H9 (cell line): ENCODE measurements around the gene GALNT5. TPM values are rescaled to one million over a fixed set of nuclear protein-coding genes. Genes with fewer than 3 reads are reported as not detected.

Experiments used
- DNase-seq: peaks from one replicate; pipeline ENCODE4 v3.0.0-alpha.2; 2017
- H2AFZ ChIP-seq: one replicate; pipeline ENCODE4 v1.6.1; 2013; ENCODE audit warnings: mild to moderate bottlenecking, low read length, control low read depth, moderate library complexity
- H2AK5ac ChIP-seq: 2 replicates; pipeline ENCODE4 v1.6.1; 2013; ENCODE audit warnings: low read length, control low read depth, mixed read lengths; ENCODE audit not compliant: insufficient read length
- H2BK120ac ChIP-seq: one replicate; pipeline ENCODE4 v1.6.1; 2013; ENCODE audit warnings: low read depth, mild to moderate bottlenecking, low read length, control low read depth, inconsistent platforms; ENCODE audit not compliant: poor library complexity, severe bottlenecking
- H2BK12ac ChIP-seq: 2 replicates; pipeline ENCODE4 v1.6.1; 2013; ENCODE audit warnings: low read length, control low read depth, mixed read lengths, low read depth; ENCODE audit not compliant: insufficient read length
- H2BK15ac ChIP-seq: 2 replicates; pipeline ENCODE4 v1.6.1; 2013; ENCODE audit warnings: low read depth, low read length, control low read depth
- H2BK20ac ChIP-seq: one replicate; pipeline ENCODE4 v1.6.1; 2013; ENCODE audit warnings: low read depth, mild to moderate bottlenecking, low read length, control low read depth, inconsistent platforms; ENCODE audit not compliant: poor library complexity, severe bottlenecking
- H2BK5ac ChIP-seq: 2 replicates; pipeline ENCODE4 v1.6.1; 2013; ENCODE audit warnings: low read length, control low read depth, mixed read lengths; ENCODE audit not compliant: insufficient read length
- H3K14ac ChIP-seq: 2 replicates; pipeline ENCODE4 v1.6.1; 2013; ENCODE audit warnings: low read length, control low read depth; ENCODE audit not compliant: insufficient read depth
- H3K18ac ChIP-seq: 2 replicates; pipeline ENCODE4 v1.6.1; 2013; ENCODE audit warnings: low read depth, mild to moderate bottlenecking, mixed read lengths, low read length, control low read depth; ENCODE audit not compliant: insufficient read length
- H3K23ac ChIP-seq: 2 replicates; pipeline ENCODE4 v1.6.1; 2013; ENCODE audit warnings: low read length, control low read depth, mixed read lengths, low read depth; ENCODE audit not compliant: insufficient read length
- H3K23me2 ChIP-seq: 2 replicates; pipeline ENCODE4 v1.6.1; 2013; ENCODE audit warnings: low read depth, mild to moderate bottlenecking, mixed read lengths, low read length, control low read depth; ENCODE audit not compliant: insufficient read length, poor library complexity, severe bottlenecking
- H3K27ac ChIP-seq: 2 replicates; pipeline ENCODE4 v1.5.1; 2013; ENCODE audit warnings: low read length, control low read depth, mixed read lengths, low read depth; ENCODE audit not compliant: insufficient read length
- H3K27me3 ChIP-seq: 2 replicates; pipeline ENCODE4 v1.6.1; 2013; ENCODE audit warnings: low read length, control low read depth, inconsistent platforms; ENCODE audit not compliant: insufficient read depth
- H3K4ac ChIP-seq: 2 replicates; pipeline ENCODE4 v1.6.1; 2013; ENCODE audit warnings: low read depth, mild to moderate bottlenecking, control low read depth, inconsistent platforms, low read length, moderate library complexity
- H3K4me1 ChIP-seq: 2 replicates; pipeline ENCODE4 v1.6.1; 2013; ENCODE audit warnings: low read length, control low read depth, inconsistent platforms; ENCODE audit not compliant: insufficient read depth
- H3K4me2 ChIP-seq: 2 replicates; pipeline ENCODE4 v1.6.1; 2013; ENCODE audit warnings: low read length, control low read depth, mixed read lengths; ENCODE audit not compliant: insufficient read length, insufficient read depth
- H3K56ac ChIP-seq: 2 replicates; pipeline ENCODE4 v1.6.1; 2013; ENCODE audit warnings: low read depth, mild to moderate bottlenecking, mixed read lengths, low read length, control low read depth; ENCODE audit not compliant: insufficient read length
- H3K79me1 ChIP-seq: 2 replicates; pipeline ENCODE4 v1.6.1; 2013; ENCODE audit warnings: low read depth, mild to moderate bottlenecking, moderate library complexity, low read length, control low read depth, inconsistent platforms; ENCODE audit not compliant: insufficient read depth, poor library complexity, severe bottlenecking
- H3K79me2 ChIP-seq: 2 replicates; pipeline ENCODE4 v1.6.1; 2013; ENCODE audit warnings: low read length, control low read depth, inconsistent platforms; ENCODE audit not compliant: insufficient read depth
- H3K9ac ChIP-seq: 2 replicates; pipeline ENCODE4 v1.6.1; 2013; ENCODE audit warnings: low read length, control low read depth, mixed read lengths; ENCODE audit not compliant: insufficient read length; ENCODE audit errors: extremely low read depth
- H3K9me3 ChIP-seq: one replicate; pipeline ENCODE4 v1.6.1; 2013; ENCODE audit warnings: low read depth, low read length, inconsistent platforms; ENCODE audit not compliant: control insufficient read depth
- H3T11ph ChIP-seq: one replicate; pipeline ENCODE4 v1.6.1; 2013; ENCODE audit warnings: mild to moderate bottlenecking, low read length, control low read depth, inconsistent platforms
- H4K20me1 ChIP-seq: one replicate; pipeline ENCODE4 v1.6.1; 2013; ENCODE audit not compliant: control insufficient read depth, insufficient read length, insufficient read depth
- H4K5ac ChIP-seq: 2 replicates; pipeline ENCODE4 v1.6.1; 2013; ENCODE audit warnings: low read depth, mild to moderate bottlenecking, mixed read lengths, low read length, control low read depth; ENCODE audit not compliant: insufficient read length
- H4K8ac ChIP-seq: replicated peaks from 2 replicates; pipeline ENCODE4 v1.6.1; 2013; ENCODE audit warnings: low read length, control low read depth, mixed read lengths, low read depth; ENCODE audit not compliant: insufficient read length
- H4K91ac ChIP-seq: 2 replicates; pipeline ENCODE4 v1.6.1; 2013; ENCODE audit warnings: low read depth, mild to moderate bottlenecking, moderate library complexity, mixed read lengths, low read length, control low read depth; ENCODE audit not compliant: insufficient read length
- H3K27ac Mint-ChIP-seq, 3 experiments: 2 replicates in 2 of 3; 3 replicates in 1 of 3; pipeline ENCODE4 v1.8.0; 2020 to 2021; ENCODE audit warnings: mixed read lengths in 3 of 3, mild to moderate bottlenecking in 1 of 3, moderate library complexity in 1 of 3
- H3K27me3 Mint-ChIP-seq: 2 replicates; pipeline ENCODE4 v1.8.0; 2021; ENCODE audit warnings: low read depth, mild to moderate bottlenecking, moderate library complexity, mixed read lengths
- H3K36me3 Mint-ChIP-seq, 3 experiments: 2 replicates in 2 of 3; 3 replicates in 1 of 3; pipeline ENCODE4 v1.8.0; 2020 to 2021; ENCODE audit warnings: low read depth in 3 of 3, mixed read lengths in 3 of 3; ENCODE audit not compliant: insufficient read depth in 1 of 3
- H3K4me1 Mint-ChIP-seq, 2 experiments: 2 replicates each; pipeline ENCODE4 v1.8.0; 2020; ENCODE audit warnings: mixed read lengths in 2 of 2
- H3K4me3 Mint-ChIP-seq, 2 experiments: 2 replicates in 1 of 2; 3 replicates in 1 of 2; pipeline ENCODE4 v1.8.0; 2020 to 2021; ENCODE audit warnings: mild to moderate bottlenecking in 2 of 2, mixed read lengths in 2 of 2, moderate library complexity in 1 of 2
- H3K9me3 Mint-ChIP-seq, 2 experiments: 2 replicates in 1 of 2; 3 replicates in 1 of 2; pipeline ENCODE4 v1.8.0; 2020; ENCODE audit warnings: mild to moderate bottlenecking in 2 of 2, mixed read lengths in 2 of 2, moderate library complexity in 1 of 2
- WGBS: extraction: QIAGEN DNeasy Blood & Tissue Kit; methylation state at CpG from one replicate; pipeline ENCODE4 v1.1.7; 2013; ENCODE audit warnings: missing lambda C conversion rate, low lambda C conversion rate, mixed read lengths; ENCODE audit not compliant: insufficient read length; ENCODE audit errors: extremely low coverage; 5-methylcytosine and 5-hydroxymethylcytosine counted together
- total RNA-seq: library from RNA; stranded (reverse); gene quantifications from 2 replicates; pipeline ENCODE4 v1.2.1, GENCODE V29; 2021
- TF ChIP-seq, protein P1 (sequence below): fragments of 200-600 bp; sonication (generic); conservative IDR thresholded peaks from 3 replicates; pipeline ENCODE4 v1.8.0; 2021; ENCODE audit warnings: antibody characterized with exemption, mild to moderate bottlenecking

The GALNT5 gene
- total RNA-seq, 1 experiment from 2014 or later, result 0.17 TPM

- no peak overlapping the region for H4K91ac ChIP-seq
- no peaks in the 10 kb centered on the region for H3K79me1 ChIP-seq
- WGBS, result no CpG with 5 or more reads among the region's 3 CpGs
- H2BK15ac ChIP-seq, result no peak overlapping the region
- H3K14ac ChIP-seq, result no peak overlapping the region
- no peak overlapping the region for H2BK120ac ChIP-seq
- Mint-ChIP-seq H3K27me3 (no peaks in the 10 kb centered on the region), H3K27ac (peak overlapping the region in 1 of 3 experiments; percentile 71; a peak in 2 of 7 replicates), H3K36me3 (no peaks in the 10 kb centered on the region), H3K9me3 (no peaks in the 10 kb centered on the region), H3K4me3 (no peak overlapping the region), H3K4me1 (peaks cover 31 to 41% of the 10 kb centered on the region in 2 experiments)
- no peaks in the 10 kb centered on the region for H3K79me2 ChIP-seq
- peaks cover 3% of the 10 kb centered on the region; the same call in 1 of the 2 replicates for H3K4me1 ChIP-seq
- H3K56ac ChIP-seq, result no peak overlapping the region
- no peak overlapping the region for H3K27ac ChIP-seq
- TF ChIP-seq, protein P1, sequence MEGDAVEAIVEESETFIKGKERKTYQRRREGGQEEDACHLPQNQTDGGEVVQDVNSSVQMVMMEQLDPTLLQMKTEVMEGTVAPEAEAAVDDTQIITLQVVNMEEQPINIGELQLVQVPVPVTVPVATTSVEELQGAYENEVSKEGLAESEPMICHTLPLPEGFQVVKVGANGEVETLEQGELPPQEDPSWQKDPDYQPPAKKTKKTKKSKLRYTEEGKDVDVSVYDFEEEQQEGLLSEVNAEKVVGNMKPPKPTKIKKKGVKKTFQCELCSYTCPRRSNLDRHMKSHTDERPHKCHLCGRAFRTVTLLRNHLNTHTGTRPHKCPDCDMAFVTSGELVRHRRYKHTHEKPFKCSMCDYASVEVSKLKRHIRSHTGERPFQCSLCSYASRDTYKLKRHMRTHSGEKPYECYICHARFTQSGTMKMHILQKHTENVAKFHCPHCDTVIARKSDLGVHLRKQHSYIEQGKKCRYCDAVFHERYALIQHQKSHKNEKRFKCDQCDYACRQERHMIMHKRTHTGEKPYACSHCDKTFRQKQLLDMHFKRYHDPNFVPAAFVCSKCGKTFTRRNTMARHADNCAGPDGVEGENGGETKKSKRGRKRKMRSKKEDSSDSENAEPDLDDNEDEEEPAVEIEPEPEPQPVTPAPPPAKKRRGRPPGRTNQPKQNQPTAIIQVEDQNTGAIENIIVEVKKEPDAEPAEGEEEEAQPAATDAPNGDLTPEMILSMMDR, result no peak
- no peak for DNase-seq
- H3K9me3 ChIP-seq, result no peaks in the 10 kb centered on the region
- no peak overlapping the region for H3K9ac ChIP-seq
- H3K4me2 ChIP-seq, result no peak overlapping the region
- no peaks in the 10 kb centered on the region for H4K20me1 ChIP-seq
- no peak overlapping the region for H3K4ac ChIP-seq
- H4K5ac ChIP-seq, result no peak overlapping the region
- no peak overlapping the region for H2AFZ ChIP-seq
- H4K8ac ChIP-seq, result no peak overlapping the region
- H3K23me2 ChIP-seq, result no peaks in the 10 kb centered on the region
- no peak overlapping the region for H2AK5ac ChIP-seq
- H3K27me3 ChIP-seq, result no peaks in the 10 kb centered on the region
- no peak overlapping the region for H2BK20ac ChIP-seq
- no peak overlapping the region for H3K23ac ChIP-seq
- no peak overlapping the region for H2BK5ac ChIP-seq
- no peak overlapping the region for H3T11ph ChIP-seq
- H2BK12ac ChIP-seq, result no peak overlapping the region
- H3K18ac ChIP-seq, result no peak overlapping the region
Measured at GRCh38 chr2:157326698-157327097, 69.2 kb downstream of the GALNT5 start.
